ENCODE data around the gene PPARD.

The PPARD gene

GRCh38 chr6:35391240-35391968 lies 49.0 kb downstream of the PPARD start:
- DNase-seq (ENCODE audit: low spot score), result no peak

DNA sequence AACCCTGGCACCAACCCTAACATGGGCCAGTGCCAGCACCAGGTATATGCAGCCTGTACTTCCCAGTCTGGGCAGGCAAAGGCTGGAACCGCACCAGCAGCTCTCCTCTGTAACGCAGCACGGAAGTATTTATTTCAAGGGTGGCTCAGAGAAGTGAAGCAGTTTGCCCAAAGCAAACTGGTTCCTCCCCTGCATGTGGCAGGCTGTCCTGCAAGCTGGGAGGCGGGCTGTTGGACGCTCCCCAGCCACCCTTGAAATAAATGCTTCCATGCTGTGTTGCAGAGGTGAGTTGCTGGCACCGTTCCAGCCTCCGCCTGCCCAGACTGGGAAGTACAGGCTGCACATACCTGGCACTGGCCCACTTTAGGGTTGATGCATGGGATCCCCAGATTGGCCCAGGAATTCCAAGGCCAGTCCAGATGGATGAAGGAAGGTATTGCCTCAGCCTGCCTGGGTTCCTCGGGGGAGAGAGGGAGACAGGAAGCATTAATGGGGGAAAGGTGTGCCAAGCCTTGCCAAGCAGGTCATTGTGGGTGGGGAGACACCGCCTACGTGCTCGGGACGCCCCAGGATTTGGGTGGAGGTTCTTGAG lies 49.8 kb downstream of the PPARD start:
- TF ChIP-seq, protein P1, sequence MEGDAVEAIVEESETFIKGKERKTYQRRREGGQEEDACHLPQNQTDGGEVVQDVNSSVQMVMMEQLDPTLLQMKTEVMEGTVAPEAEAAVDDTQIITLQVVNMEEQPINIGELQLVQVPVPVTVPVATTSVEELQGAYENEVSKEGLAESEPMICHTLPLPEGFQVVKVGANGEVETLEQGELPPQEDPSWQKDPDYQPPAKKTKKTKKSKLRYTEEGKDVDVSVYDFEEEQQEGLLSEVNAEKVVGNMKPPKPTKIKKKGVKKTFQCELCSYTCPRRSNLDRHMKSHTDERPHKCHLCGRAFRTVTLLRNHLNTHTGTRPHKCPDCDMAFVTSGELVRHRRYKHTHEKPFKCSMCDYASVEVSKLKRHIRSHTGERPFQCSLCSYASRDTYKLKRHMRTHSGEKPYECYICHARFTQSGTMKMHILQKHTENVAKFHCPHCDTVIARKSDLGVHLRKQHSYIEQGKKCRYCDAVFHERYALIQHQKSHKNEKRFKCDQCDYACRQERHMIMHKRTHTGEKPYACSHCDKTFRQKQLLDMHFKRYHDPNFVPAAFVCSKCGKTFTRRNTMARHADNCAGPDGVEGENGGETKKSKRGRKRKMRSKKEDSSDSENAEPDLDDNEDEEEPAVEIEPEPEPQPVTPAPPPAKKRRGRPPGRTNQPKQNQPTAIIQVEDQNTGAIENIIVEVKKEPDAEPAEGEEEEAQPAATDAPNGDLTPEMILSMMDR (IDR thresholded peaks at IDR 0.05; ENCODE audit: extremely low read depth, insufficient read depth, missing control alignments), result no peak
- in situ Hi-C loops (cut with MboI; ENCODE audit: low pct_unique_long_range_greater_than_20kb, low sequenced_read_pairs, unreplicated experiment), result no loop called here
- DNase-seq (ENCODE audit: low spot score), result no peak

More at GRCh38 chr6:35391240-35391968, 49.0 kb downstream of the PPARD start:
- in situ Hi-C loops (cut with MboI; ENCODE audit: low pct_unique_long_range_greater_than_20kb, low sequenced_read_pairs, unreplicated experiment), result no loop called here
- TF ChIP-seq, protein P1 (IDR thresholded peaks at IDR 0.05; ENCODE audit: extremely low read depth, insufficient read depth, missing control alignments), result no peak

DNA sequence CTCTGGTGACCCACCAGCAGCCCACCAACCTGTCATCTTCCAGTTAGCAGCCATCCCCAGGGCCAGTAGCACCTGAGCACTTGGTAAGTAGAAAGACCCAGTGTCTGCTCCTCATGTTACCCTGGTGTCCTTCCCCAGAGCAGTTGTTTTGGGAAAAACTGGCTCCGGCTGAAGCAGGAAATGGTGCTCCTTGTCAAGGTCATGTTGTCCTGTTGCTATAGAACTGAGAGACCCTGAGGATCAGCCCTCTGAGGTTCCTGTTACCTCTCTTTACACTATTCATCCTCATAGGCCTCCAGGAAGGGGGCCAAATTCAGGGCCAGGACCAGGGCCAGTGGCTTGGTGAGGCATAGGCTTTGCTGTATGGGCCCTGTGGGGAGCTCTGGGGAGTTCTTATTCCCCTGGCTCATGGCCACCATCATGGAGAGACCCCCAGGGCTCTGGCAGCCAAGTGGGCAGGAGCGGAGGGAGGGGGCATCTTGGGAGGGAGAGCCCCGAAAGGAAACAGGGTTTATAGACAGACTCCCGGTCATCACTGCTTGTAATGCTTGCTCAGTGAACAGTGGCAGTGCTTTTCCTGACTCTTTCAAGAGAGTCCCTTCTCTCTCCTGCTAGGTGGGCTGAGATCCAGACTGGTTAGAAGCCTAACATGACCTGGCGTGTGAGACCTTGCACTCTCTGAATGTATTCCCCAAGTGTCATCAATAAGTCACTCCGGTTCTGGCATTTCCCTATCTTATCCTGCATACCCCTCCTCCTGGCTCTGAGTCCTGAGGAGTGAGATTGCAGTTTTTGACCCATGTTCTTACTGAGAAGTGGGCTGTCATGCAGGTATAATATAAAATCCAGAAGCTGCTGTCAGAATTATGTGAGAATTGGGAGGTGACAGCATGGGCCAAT lies 50.7 kb downstream of the PPARD start:
- in situ Hi-C loops (cut with MboI; ENCODE audit: low pct_unique_long_range_greater_than_20kb, low sequenced_read_pairs, unreplicated experiment), result no loop called here
- TF ChIP-seq, protein P1 (IDR thresholded peaks at IDR 0.05; ENCODE audit: extremely low read depth, insufficient read depth, missing control alignments), result no peak
- no peak for DNase-seq (ENCODE audit: low spot score)

DNA sequence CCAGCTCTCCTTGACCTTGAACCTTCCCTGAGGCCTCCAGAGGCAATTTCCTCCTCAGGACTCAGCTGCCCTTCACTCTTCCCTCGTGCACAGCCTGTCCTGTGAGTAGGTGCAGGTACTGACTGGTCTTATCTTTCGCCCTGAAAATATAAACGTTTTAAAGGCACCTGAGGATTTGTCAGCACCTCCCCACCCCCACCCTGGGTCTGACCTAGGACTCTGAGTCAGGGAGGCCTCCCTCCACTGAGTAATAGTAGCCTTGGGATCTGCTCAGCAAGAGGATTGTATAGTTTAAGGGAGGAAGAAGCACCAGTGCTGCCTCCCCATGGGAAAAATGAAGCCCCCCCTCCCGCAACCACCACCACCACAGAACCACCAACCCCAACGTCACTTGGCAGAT lies 54.6 kb downstream of the PPARD start:
- DNase-seq (ENCODE audit: low spot score), result no peak
- TF ChIP-seq, protein P1 (IDR thresholded peaks at IDR 0.05; ENCODE audit: extremely low read depth, insufficient read depth, missing control alignments), result no peak
- in situ Hi-C loops (cut with MboI; ENCODE audit: low pct_unique_long_range_greater_than_20kb, low sequenced_read_pairs, unreplicated experiment), result no loop called here

DNA sequence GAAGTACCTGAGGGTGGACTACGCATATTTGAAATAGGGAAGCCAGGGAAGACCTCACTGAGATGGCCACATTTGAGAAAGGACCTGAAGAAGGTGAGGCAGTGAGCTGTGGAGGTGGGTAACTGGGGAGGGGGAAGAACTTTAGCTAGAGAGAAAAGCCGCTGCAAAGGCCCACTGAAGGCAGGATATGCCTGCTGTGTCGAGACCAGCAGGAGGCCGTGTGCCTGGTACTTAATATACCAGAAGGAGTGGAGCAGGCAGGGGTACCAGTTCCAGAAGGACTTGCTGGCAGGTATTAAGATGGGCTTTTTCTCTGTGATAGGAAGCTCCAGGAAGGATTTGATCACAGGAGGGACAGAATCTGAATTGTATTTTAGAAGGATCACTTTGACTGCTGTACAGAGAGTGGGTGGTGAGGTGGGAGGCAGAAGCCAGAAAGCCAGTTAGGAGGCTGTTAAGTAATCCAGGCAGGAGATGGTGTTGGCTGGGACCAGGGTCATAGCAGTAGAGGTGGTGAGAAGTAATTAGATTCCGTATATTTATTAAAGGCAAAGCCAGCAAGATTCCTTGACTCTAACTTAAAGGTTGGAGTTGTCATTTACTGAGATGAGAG lies 55.6 kb downstream of the PPARD start:
- DNase-seq (ENCODE audit: low spot score), result no peak
- in situ Hi-C loops (cut with MboI; ENCODE audit: low pct_unique_long_range_greater_than_20kb, low sequenced_read_pairs, unreplicated experiment), result no loop called here
- TF ChIP-seq, protein P1 (IDR thresholded peaks at IDR 0.05; ENCODE audit: extremely low read depth, insufficient read depth, missing control alignments), result no peak

- TF ChIP-seq, protein P1 (IDR thresholded peaks at IDR 0.05; ENCODE audit: extremely low read depth, insufficient read depth, missing control alignments), result no peak
- in situ Hi-C loops (cut with MboI; ENCODE audit: low pct_unique_long_range_greater_than_20kb, low sequenced_read_pairs, unreplicated experiment), result no loop called here
- DNase-seq (ENCODE audit: low spot score), result no peak
Observed at GRCh38 chr6:35398526-35398925, 56.2 kb downstream of the PPARD start.
